ENCODE results near the gene NBAS.

DNA sequence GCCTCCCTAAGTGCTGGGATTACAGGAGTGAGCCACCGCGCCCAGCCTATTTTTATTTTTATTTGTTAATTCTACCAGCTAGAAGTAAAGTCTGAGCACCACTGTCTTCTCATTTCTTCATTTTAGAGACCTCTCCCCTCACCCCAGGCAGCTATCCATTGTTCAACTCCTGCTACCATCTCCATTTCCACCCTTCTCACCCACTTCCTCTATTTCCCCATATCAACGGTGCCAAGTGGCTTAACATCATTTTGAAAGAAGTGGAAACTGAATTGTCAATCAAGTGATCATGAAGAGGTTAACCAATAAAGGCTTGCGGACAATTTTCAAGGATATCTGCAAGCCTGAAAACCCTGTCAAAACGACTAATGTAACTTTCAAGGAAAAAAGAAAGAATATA, 323.1 kb downstream of the NBAS start:
- no peak for TF ChIP-seq XRCC5 (optimal IDR thresholded peaks at IDR 0.05; ENCODE audit: low read length)
- TF ChIP-seq, protein P1, sequence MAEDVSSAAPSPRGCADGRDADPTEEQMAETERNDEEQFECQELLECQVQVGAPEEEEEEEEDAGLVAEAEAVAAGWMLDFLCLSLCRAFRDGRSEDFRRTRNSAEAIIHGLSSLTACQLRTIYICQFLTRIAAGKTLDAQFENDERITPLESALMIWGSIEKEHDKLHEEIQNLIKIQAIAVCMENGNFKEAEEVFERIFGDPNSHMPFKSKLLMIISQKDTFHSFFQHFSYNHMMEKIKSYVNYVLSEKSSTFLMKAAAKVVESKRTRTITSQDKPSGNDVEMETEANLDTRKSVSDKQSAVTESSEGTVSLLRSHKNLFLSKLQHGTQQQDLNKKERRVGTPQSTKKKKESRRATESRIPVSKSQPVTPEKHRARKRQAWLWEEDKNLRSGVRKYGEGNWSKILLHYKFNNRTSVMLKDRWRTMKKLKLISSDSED (CRISPR knock-in tag; IDR thresholded peaks at IDR 0.05): no peak
- TF ChIP-seq, protein P2, sequence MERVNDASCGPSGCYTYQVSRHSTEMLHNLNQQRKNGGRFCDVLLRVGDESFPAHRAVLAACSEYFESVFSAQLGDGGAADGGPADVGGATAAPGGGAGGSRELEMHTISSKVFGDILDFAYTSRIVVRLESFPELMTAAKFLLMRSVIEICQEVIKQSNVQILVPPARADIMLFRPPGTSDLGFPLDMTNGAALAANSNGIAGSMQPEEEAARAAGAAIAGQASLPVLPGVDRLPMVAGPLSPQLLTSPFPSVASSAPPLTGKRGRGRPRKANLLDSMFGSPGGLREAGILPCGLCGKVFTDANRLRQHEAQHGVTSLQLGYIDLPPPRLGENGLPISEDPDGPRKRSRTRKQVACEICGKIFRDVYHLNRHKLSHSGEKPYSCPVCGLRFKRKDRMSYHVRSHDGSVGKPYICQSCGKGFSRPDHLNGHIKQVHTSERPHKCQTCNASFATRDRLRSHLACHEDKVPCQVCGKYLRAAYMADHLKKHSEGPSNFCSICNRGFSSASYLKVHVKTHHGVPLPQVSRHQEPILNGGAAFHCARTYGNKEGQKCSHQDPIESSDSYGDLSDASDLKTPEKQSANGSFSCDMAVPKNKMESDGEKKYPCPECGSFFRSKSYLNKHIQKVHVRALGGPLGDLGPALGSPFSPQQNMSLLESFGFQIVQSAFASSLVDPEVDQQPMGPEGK (CRISPR knock-in tag; IDR thresholded peaks at IDR 0.05): no peak

All from HepG2 (cell line).